Brain microvascular endothelial cell (primary cell): ENCODE results near the gene WFDC2.

Experiments used
- DNase-seq: peaks from one replicate; pipeline ENCODE4 v3.0.0-alpha.2; 2020
- H3K27ac ChIP-seq: fragments of 250-450 bp; sonication (Bioruptor Pico); 2 replicates; pipeline ENCODE4 v1.5.1; 2020; ENCODE audit warnings: mild to moderate bottlenecking, moderate library complexity
- H3K27me3 ChIP-seq: fragments of 250-450 bp; sonication (Bioruptor Pico); replicated peaks from 2 replicates; pipeline ENCODE4 v1.5.1; 2020; ENCODE audit warnings: mild to moderate bottlenecking
- H3K36me3 ChIP-seq: fragments of 250-450 bp; sonication (Bioruptor Pico); replicated peaks from 2 replicates; pipeline ENCODE4 v1.5.1; 2020; ENCODE audit warnings: mild to moderate bottlenecking
- H3K4me3 ChIP-seq: 2 replicates; pipeline ENCODE4 v1.5.1; 2011; ENCODE audit warnings: low read depth, mild to moderate bottlenecking, control low read depth, low read length, moderate library complexity
- in situ Hi-C: cut with HindIII; loops from 2 replicates; pipeline ENCODE4 v1.10.0; 2017; ENCODE audit warnings: low sequenced_read_pairs, low pct_ligation_motif_present
- TF ChIP-seq, protein P1 (sequence below): IDR thresholded peaks from 2 replicates; pipeline ENCODE4 v1.5.1; 2011; ENCODE audit warnings: low read depth, mild to moderate bottlenecking, moderate library complexity, low read length, control low read depth, inconsistent platforms; ENCODE audit errors: missing control alignments

The WFDC2 gene

DNA sequence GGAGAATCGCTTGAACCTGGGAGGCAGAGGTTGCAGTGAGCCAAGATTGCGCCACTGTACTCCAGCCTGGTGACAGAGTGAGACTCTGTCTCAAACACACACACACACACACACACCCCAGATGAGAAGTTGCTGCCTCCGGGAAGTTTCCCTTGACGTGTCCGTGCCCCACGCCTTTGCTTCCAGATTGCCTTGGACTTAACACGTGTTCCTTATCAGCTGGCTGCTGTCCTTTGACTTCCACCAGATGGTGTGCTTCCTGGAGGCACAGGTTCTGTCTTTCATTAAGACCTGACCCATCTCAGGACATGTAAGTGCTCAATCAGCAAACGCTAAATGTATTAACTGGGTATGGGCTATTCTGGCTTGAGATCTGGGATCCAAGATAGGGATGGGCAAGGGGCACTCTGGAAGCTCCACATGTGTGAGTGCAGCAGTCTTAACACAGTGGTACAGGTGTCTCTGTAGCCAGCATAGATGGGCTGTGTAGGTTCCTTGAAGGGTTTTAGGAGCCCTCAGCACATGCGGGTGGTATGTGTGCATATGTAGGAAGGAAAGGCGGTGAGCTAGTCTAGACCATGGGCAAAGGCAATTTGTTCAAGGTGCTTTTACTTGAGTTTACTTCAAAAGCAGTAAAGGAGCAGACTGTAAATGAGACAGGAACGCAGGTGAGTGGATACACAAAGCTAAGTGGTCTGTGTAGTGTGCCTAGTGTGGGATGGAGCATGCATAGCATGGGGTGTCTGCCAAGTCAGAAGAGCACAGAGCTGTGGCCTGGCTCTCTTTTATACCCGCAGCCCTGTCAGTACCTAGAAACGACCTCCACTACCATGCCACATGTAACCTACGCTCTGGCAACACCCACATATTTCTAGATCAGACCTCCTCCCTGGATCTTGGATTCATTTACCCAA is 42.1 kb upstream of the WFDC2 start:
- Histone ChIP-seq H3K27ac (no peak overlapping the region), H3K4me3 (no peak overlapping the region), H3K27me3 (no peaks in the 10 kb centered on the region), H3K36me3 (peaks cover 5% of the 10 kb centered on the region)
- TF ChIP-seq, protein P1, sequence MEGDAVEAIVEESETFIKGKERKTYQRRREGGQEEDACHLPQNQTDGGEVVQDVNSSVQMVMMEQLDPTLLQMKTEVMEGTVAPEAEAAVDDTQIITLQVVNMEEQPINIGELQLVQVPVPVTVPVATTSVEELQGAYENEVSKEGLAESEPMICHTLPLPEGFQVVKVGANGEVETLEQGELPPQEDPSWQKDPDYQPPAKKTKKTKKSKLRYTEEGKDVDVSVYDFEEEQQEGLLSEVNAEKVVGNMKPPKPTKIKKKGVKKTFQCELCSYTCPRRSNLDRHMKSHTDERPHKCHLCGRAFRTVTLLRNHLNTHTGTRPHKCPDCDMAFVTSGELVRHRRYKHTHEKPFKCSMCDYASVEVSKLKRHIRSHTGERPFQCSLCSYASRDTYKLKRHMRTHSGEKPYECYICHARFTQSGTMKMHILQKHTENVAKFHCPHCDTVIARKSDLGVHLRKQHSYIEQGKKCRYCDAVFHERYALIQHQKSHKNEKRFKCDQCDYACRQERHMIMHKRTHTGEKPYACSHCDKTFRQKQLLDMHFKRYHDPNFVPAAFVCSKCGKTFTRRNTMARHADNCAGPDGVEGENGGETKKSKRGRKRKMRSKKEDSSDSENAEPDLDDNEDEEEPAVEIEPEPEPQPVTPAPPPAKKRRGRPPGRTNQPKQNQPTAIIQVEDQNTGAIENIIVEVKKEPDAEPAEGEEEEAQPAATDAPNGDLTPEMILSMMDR: no peak
- DNase-seq: no peak
- in situ Hi-C loops: no loop called here

DNA sequence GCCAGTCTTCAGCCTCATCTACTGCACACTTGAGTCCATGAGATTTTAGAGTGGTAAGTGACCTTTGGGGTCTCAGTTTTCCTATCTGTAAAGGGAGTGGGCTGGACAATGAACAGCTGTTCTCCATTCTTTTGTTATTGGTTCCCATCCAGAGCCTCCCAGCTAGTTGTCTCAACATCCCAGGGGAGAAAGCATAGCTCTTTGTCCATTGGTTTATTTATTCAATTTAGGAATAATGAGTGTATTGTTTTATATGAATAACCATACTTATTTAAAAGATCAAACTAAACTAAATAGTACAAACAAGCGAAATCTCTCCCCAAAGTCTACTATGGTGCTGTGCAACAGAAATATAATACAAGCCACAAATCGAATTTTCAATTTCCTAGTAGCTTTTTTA is 39.9 kb upstream of the WFDC2 start:
- no peak for DNase-seq
- Histone ChIP-seq H3K27ac (no peak overlapping the region), H3K36me3 (peaks cover 5% of the 10 kb centered on the region), H3K4me3 (no peak overlapping the region), H3K27me3 (no peaks in the 10 kb centered on the region)
- in situ Hi-C loops: no loop called here
- TF ChIP-seq, protein P1: no peak

DNA sequence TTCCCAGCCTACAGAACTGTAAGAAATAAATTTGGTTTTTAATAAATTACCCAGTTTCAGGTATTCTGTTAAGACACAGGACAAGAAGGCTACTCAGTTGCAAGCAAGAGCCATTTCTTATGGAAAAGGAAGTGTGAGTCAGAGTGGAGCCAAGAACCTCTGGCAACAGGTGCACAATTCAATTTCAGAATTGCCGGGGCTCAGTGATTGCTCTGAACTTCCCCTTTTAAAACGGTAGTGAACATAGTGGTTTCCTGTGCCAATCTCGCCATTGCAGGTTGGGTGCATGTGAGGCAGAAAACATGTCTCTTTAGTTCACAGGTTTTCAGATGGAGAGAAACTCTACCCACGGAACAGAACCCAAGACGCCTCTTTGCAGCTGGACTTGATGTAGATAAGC is 37.3 kb upstream of the WFDC2 start:
- Histone ChIP-seq H3K36me3 (no peaks in the 10 kb centered on the region), H3K4me3 (no peak overlapping the region), H3K27me3 (no peaks in the 10 kb centered on the region), H3K27ac (no peak overlapping the region)
- TF ChIP-seq, protein P1: no peak
- DNase-seq: no peak
- in situ Hi-C loops: no loop called here

DNA sequence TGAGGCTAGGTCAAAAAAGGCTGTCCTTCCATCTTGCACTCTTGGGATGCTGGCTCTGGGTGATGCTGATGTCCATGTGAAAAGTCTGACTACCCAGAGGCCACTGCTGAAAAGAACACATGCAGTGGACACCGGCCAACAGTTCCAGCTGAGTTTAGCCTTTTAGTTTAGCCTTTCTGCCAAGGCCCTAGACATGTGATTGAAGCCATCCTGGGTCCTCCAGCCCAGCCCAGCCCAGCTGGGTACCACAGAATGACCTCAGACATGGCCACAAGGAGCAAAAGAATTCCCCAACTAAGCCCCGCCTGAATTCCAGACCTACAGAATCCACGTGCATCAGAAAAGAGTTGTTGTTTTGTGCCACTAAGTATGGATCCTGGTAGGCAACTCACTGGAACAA is 36.2 kb upstream of the WFDC2 start:
- TF ChIP-seq, protein P1: no peak
- no peaks in the 10 kb centered on the region for H3K36me3 ChIP-seq
- H3K27me3 ChIP-seq: no peaks in the 10 kb centered on the region
- in situ Hi-C loops: no loop called here
- DNase-seq: no peak
- H3K27ac ChIP-seq: no peak overlapping the region
- no peak overlapping the region for H3K4me3 ChIP-seq

DNA sequence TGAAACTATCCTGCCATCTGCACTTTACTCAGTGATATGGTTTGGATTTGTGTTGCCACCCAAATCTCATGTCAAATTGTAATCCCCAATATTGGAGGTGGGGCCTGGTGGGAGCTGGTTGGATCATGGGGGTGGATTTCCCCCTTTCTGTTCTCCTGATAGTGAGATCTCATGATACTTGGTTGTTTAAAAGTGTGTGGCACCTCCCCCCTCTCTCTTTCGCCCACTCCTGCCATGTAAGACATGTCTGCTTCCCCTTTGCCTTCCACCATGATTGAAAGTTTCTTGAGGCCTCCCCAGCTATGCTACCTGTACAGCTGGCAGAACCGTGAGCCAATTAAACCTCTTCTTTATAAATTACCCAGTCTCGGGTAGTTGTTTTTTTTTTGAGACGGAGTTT is 35.6 kb upstream of the WFDC2 start:
- DNase-seq: no peak
- TF ChIP-seq, protein P1: no peak
- H3K27me3 ChIP-seq: no peaks in the 10 kb centered on the region
- H3K4me3 ChIP-seq: no peak overlapping the region
- no peak overlapping the region for H3K27ac ChIP-seq
- H3K36me3 ChIP-seq: no peaks in the 10 kb centered on the region
- in situ Hi-C loops: no loop called here
